HCT116 (cell line): ENCODE results near the gene CLEC4C. TPM values are rescaled to one million over a fixed set of nuclear protein-coding genes. Genes with fewer than 3 reads are reported as not detected.

Experiments used
- ATAC-seq: fragments of 200-7000 bp; cut with Tn5 transposase; 2 replicates; pipeline ENCODE4 v1.9.1; 2020; ENCODE audit warnings: mild to moderate bottlenecking, moderate library complexity
- BruUV-seq: library from RNA; stranded (reverse); fragments of 400-500 nt; replicated peaks from 2 replicates; lab custom pipeline; 2021; lab: Mats Ljungman, UMichigan
- CTCF ChIA-PET: fragments of 300-600 bp; sonication (Branson Sonifier 250); formaldehyde crosslinking; loops from one replicate; lab custom pipeline; 2021; ENCODE audit warnings: antibody characterized with exemption; lab: Charles Lee
- POLR2A ChIA-PET: fragments of 300-600, 350-600 bp; sonication (Branson Sonifier 250); formaldehyde crosslinking; loops from one replicate; lab custom pipeline; 2021; ENCODE audit warnings: antibody characterized with exemption; lab: Charles Lee
- RAD21 ChIA-PET, 2 experiments: fragments of 300-600 bp; sonication (Branson Sonifier 250); formaldehyde crosslinking; loops; one replicate each; lab custom pipeline; 2023; ENCODE audit warnings: low total read pairs in 2 of 2; ENCODE audit not compliant: uncharacterized antibody in 2 of 2, unreplicated experiment in 2 of 2, low non-redundant PET in 1 of 2; lab: Charles Lee
- DNase-seq: peaks from one replicate; pipeline ENCODE4 v3.0.0-alpha.2; 2010; ENCODE audit warnings: low read depth, low spot score
- H2AFZ ChIP-seq: fragments of 200-600 bp; shearing (Covaris generic), sonication (generic); 2 replicates; pipeline ENCODE4 v1.6.1; 2017; ENCODE audit warnings: low read depth, mixed run types, mixed read lengths, antibody characterized with exemption, low read length; ENCODE audit not compliant: poor library complexity, severe bottlenecking
- H3K27ac ChIP-seq: 2 replicates; pipeline ENCODE4 v1.5.1; 2012; ENCODE audit warnings: low read depth, low read length
- H3K27me3 ChIP-seq: fragments of 200-600 bp; sonication (generic); 2 replicates; pipeline ENCODE4 v1.6.1; 2016; ENCODE audit warnings: mixed run types, low read length, mixed read lengths; ENCODE audit not compliant: insufficient read depth
- H3K36me3 ChIP-seq, 2 experiments: fragments of 200-500 bp in 1 of 2; fragments of 200-600 bp in 1 of 2; sonication (Bioruptor generic) in 1 of 2; sonication (generic) in 1 of 2; 2 replicates each; pipeline versions ENCODE4 v1.5.1 to v1.6.1; 2014 to 2016; ENCODE audit warnings: low read length in 2 of 2, inconsistent platforms in 1 of 2, mixed read lengths in 1 of 2, mixed run types in 1 of 2; ENCODE audit not compliant: insufficient read depth in 2 of 2, control insufficient read depth in 1 of 2
- H3K4me1 ChIP-seq, 2 experiments: fragments of 200-600 bp in 1 of 2; sonication (generic) in 1 of 2; 2 replicates each; pipeline versions ENCODE4 v1.5.1 to v1.6.1; 2012 to 2017; ENCODE audit warnings: low read length in 2 of 2, inconsistent platforms in 1 of 2, mild to moderate bottlenecking in 1 of 2, mixed read lengths in 1 of 2, mixed run types in 1 of 2, moderate library complexity in 1 of 2; ENCODE audit not compliant: insufficient read depth in 2 of 2, control insufficient read depth in 1 of 2
- H3K4me2 ChIP-seq: fragments of 200-600 bp; sonication (generic); 2 replicates; pipeline ENCODE4 v1.6.1; 2017; ENCODE audit warnings: mixed run types, low read length, mixed read lengths
- H3K4me3 ChIP-seq, 2 experiments: fragments of 200-600 bp in 1 of 2; sonication (generic) in 1 of 2; replicated peaks in 1 of 2; 2 replicates each; pipeline ENCODE4 v1.5.1; 2011 to 2016; ENCODE audit warnings: low read length in 2 of 2, control low read depth in 1 of 2, low read depth in 1 of 2, mild to moderate bottlenecking in 1 of 2, mixed read lengths in 1 of 2, mixed run types in 1 of 2
- H3K79me2 ChIP-seq: fragments of 200-600 bp; sonication (generic); 2 replicates; pipeline ENCODE4 v1.6.1; 2017; ENCODE audit warnings: mild to moderate bottlenecking, mixed run types, low read length, moderate library complexity, mixed read lengths; ENCODE audit not compliant: insufficient read depth
- H3K9ac ChIP-seq: fragments of 200-600 bp; sonication (generic); 2 replicates; pipeline ENCODE4 v1.6.1; 2016; ENCODE audit warnings: low read length, mixed read lengths
- H3K9me2 ChIP-seq: fragments of 200-600 bp; sonication (generic), shearing (Covaris generic); 2 replicates; pipeline ENCODE4 v1.6.1; 2017; ENCODE audit warnings: mixed run types, mild to moderate bottlenecking, moderate library complexity; ENCODE audit not compliant: insufficient read depth
- H3K9me3 ChIP-seq, 2 experiments: fragments of 200-500 bp in 1 of 2; fragments of 200-600 bp in 1 of 2; sonication (Bioruptor generic) in 1 of 2; sonication (generic) in 1 of 2; 2 replicates each; pipeline ENCODE4 v1.6.1; 2014 to 2017; ENCODE audit warnings: low read length in 2 of 2, mixed read lengths in 2 of 2, inconsistent platforms in 1 of 2, low read depth in 1 of 2, mild to moderate bottlenecking in 1 of 2, mixed run types in 1 of 2, moderate library complexity in 1 of 2; ENCODE audit not compliant: control insufficient read depth in 1 of 2, insufficient read depth in 1 of 2
- H4K20me1 ChIP-seq: fragments of 200-600 bp; sonication (generic), shearing (Covaris generic); 2 replicates; pipeline ENCODE4 v1.6.1; 2017; ENCODE audit warnings: mixed run types, mild to moderate bottlenecking, moderate library complexity; ENCODE audit not compliant: insufficient read depth
- CBX3 ChIP-seq: IDR thresholded peaks from 2 replicates; pipeline ENCODE4 v1.6.1; 2012; ENCODE audit warnings: low read depth
- CEBPB ChIP-seq: IDR thresholded peaks from 2 replicates; pipeline ENCODE4 v1.6.1; 2012; ENCODE audit warnings: low read depth
- EGR1 ChIP-seq: IDR thresholded peaks from 2 replicates; pipeline ENCODE4 v1.6.1; 2012; ENCODE audit warnings: low read depth
- EZH2phosphoT487 ChIP-seq: fragments of 200-600 bp; IDR thresholded peaks from 2 replicates; pipeline ENCODE4 v1.6.1; 2018; ENCODE audit warnings: antibody characterized with exemption, borderline replicate concordance
- FOSL1 ChIP-seq: IDR thresholded peaks from 2 replicates; pipeline ENCODE4 v1.6.1; 2012; ENCODE audit warnings: low read depth
- POLR2A ChIP-seq: IDR thresholded peaks from 2 replicates; pipeline ENCODE4 v1.7.0; 2011; ENCODE audit warnings: borderline replicate concordance; ENCODE audit not compliant: insufficient read depth, insufficient read length; ENCODE audit errors: extremely low read depth
- POLR2AphosphoS5 ChIP-seq: IDR thresholded peaks from 2 replicates; pipeline ENCODE4 v1.6.1; 2011; ENCODE audit warnings: mild to moderate bottlenecking, low read depth, low read length, moderate library complexity
- RAD21 ChIP-seq: IDR thresholded peaks from 2 replicates; pipeline ENCODE4 v1.6.1; 2012; ENCODE audit warnings: low read depth, mild to moderate bottlenecking
- REST ChIP-seq: IDR thresholded peaks from 2 replicates; pipeline ENCODE4 v1.6.1; 2012; ENCODE audit warnings: low read depth
- SIN3A ChIP-seq: IDR thresholded peaks from 2 replicates; pipeline ENCODE4 v1.6.1; 2012; ENCODE audit warnings: low read depth
- SP1 ChIP-seq: IDR thresholded peaks from 2 replicates; pipeline ENCODE4 v1.6.1; 2012; ENCODE audit warnings: low read depth
- SRF ChIP-seq: IDR thresholded peaks from 2 replicates; pipeline ENCODE4 v1.6.1; 2012; ENCODE audit warnings: low read depth
- TCF7L2 ChIP-seq: IDR thresholded peaks from 2 replicates; pipeline ENCODE4 v1.7.0; 2011; ENCODE audit warnings: borderline replicate concordance, inconsistent platforms; ENCODE audit not compliant: insufficient read depth, insufficient read length; ENCODE audit errors: extremely low read depth
- YY1 ChIP-seq: IDR thresholded peaks from 2 replicates; pipeline ENCODE4 v1.6.1; 2011; ENCODE audit warnings: low read length, low read depth, moderate library complexity, mild to moderate bottlenecking; ENCODE audit not compliant: insufficient replicate concordance; ENCODE audit errors: extremely low read depth
- ZBTB33 ChIP-seq: IDR thresholded peaks from 2 replicates; pipeline ENCODE4 v1.6.1; 2011; ENCODE audit warnings: mild to moderate bottlenecking, low read length, moderate library complexity; ENCODE audit not compliant: insufficient replicate concordance; ENCODE audit errors: extremely low read depth
- ZNF274 ChIP-seq: fragments of 200-500 bp; sonication (Bioruptor generic); IDR thresholded peaks from 2 replicates; pipeline ENCODE4 v1.6.1; 2014; ENCODE audit warnings: mild to moderate bottlenecking, low read depth, low read length, inconsistent platforms
- intact Hi-C: fragments of 100-400 bp; cut with micrococcal nuclease; formaldehyde crosslinking; loops from 2 replicates; pipeline ENCODE4 v1.10.0; 2022
- total RNA-seq: library from RNA; stranded (reverse); gene quantifications from one replicate; pipeline ENCODE4 v1.2.1, GENCODE V29; 2021; ENCODE audit not compliant: unreplicated experiment

Gene CLEC4C
- total RNA-seq, 1 experiment from 2014 or later: not detected

GRCh38 chr12:7694556-7695236 lies 52.5 kb downstream of the CLEC4C start:
- Histone ChIP-seq H3K36me3 (no peaks in the 10 kb centered on the region), H2AFZ (no peak overlapping the region), H4K20me1 (no peaks in the 10 kb centered on the region), H3K79me2 (no peaks in the 10 kb centered on the region), H3K4me3 (no peak overlapping the region), H3K9ac (no peak overlapping the region), H3K9me2 (no peaks in the 10 kb centered on the region), H3K4me2 (no peak overlapping the region), H3K27me3 (no peaks in the 10 kb centered on the region), H3K4me1 (no peaks in the 10 kb centered on the region), H3K9me3 (no peaks in the 10 kb centered on the region), H3K27ac (no peak overlapping the region)
- BruUV-seq: no TSS peak
- POLR2A ChIA-PET: no interaction called here
- RAD21 ChIA-PET: no interaction called here
- DNase-seq: no peak
- intact Hi-C loops: no loop called here
- CTCF ChIA-PET: no interaction called here
- no peak for ATAC-seq
- no peak for TF ChIP-seq CEBPB
- no peak for TF ChIP-seq POLR2A
- no peak for TF ChIP-seq RAD21
- no peak for TF ChIP-seq POLR2AphosphoS5
- no peak for TF ChIP-seq EGR1
- TF ChIP-seq TCF7L2: no peak
- TF ChIP-seq ZNF274: no peak
- no peak for TF ChIP-seq ZBTB33
- TF ChIP-seq SIN3A: no peak
- no peak for TF ChIP-seq FOSL1
- no peak for TF ChIP-seq REST
- no peak for TF ChIP-seq CBX3
- TF ChIP-seq SP1: no peak
- no peak for TF ChIP-seq SRF
- TF ChIP-seq EZH2phosphoT487: no peak
- TF ChIP-seq YY1: no peak
- TF ChIP-seq, all 23 proteins: peak for 0
